GM12865 (cell line): ENCODE measurements around the gene PSMD3.

Experiments
- DNase-seq: peaks from one replicate; pipeline ENCODE4 v3.0.0; 2010; ENCODE audit warnings: low read depth
- H3K4me3 ChIP-seq: 2 replicates; pipeline ENCODE4 v1.5.1; 2011; ENCODE audit warnings: mild to moderate bottlenecking, low read depth, low read length, control low read depth
- TF ChIP-seq, protein P1 (sequence below): IDR thresholded peaks from 2 replicates; pipeline ENCODE4 v1.5.1; 2011; ENCODE audit warnings: low read length, control low read depth, low read depth, inconsistent platforms; ENCODE audit not compliant: insufficient read depth; ENCODE audit errors: missing control alignments

PSMD3 gene

DNA sequence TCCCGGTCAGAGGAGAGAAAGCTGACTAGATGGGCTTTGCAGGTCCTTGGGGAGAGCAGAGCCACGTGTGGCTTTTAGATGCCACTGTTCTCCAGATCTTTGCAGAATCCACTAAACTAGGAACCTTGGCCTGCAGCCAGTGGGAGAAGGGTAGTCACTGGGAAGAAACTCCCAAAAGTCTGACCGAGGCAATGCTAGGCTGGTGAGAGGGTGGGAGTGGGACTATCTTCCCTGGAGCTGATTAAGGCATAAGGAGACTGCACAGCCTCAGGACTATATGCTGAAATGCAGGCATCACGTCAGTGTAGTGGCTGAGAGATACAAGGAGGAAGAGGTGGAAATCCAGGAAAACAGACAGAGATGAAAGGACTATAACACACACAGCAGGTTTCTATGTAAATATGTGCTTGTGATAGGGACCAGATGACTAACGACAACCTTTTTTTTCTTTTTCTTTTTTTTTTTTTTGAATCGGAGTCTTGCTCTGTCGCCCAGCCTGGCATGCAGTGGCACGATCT lies 20.0 kb upstream of the PSMD3 start:
- no peak for DNase-seq
- TF ChIP-seq, protein P1, sequence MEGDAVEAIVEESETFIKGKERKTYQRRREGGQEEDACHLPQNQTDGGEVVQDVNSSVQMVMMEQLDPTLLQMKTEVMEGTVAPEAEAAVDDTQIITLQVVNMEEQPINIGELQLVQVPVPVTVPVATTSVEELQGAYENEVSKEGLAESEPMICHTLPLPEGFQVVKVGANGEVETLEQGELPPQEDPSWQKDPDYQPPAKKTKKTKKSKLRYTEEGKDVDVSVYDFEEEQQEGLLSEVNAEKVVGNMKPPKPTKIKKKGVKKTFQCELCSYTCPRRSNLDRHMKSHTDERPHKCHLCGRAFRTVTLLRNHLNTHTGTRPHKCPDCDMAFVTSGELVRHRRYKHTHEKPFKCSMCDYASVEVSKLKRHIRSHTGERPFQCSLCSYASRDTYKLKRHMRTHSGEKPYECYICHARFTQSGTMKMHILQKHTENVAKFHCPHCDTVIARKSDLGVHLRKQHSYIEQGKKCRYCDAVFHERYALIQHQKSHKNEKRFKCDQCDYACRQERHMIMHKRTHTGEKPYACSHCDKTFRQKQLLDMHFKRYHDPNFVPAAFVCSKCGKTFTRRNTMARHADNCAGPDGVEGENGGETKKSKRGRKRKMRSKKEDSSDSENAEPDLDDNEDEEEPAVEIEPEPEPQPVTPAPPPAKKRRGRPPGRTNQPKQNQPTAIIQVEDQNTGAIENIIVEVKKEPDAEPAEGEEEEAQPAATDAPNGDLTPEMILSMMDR = no peak
- H3K4me3 ChIP-seq = no peak overlapping the region

DNA sequence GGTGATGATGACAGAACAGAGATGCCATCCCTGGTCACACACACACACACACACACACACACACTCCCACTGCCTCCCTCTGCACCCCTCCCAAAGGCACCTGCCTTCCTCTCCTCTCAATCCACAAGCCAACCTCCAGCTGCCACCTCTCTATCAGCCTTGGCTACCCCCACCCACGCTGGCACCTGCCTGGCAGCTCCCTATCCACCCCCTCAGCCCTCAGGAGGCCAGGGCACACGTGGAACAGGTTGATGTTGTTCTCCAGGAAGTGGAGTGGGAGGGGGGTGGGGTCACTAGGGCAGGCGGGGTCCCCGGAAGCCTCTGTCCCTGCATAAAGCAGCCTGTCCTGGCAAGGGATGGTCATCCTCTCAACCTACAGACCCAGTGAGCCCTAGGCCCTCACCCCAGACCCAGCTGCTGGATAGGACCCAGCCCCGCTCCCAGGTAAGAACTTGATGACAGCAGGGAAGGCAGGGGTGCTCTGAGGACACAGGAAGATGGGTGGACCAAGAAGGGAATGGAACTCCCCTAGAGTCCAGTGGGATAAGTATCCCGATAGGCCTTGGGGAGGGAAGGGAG lies 17.9 kb upstream of the PSMD3 start, which contains the start of gene GSDMA:
GSDMA (plus strand) TSS at position 363 of the 579 bp plus-strand sequence. CDS start 2,684 bp downstream, outside the sequence.
- no peak within 1 kb of the TSS for H3K4me3 ChIP-seq
- TF ChIP-seq, protein P1 = no peak
- DNase-seq = no peak

DNA sequence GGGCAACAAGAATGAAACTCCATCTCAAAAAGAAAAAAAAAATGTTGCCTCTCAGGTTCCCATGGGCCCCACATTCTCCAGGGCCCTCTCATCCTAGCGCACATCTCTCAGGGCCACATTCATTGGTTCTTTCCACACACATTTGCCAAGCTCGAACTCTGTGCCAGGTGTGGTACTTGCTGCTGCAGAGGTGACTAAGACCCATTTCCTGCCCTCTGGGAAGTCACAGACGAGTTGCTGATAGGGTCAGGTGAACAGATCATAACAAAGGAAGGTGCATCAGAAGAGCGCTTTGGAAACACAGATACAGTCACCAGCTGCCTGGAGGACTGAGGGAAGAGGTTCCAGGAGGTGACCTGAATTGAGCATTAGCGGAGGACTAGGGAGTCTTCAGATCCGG lies 16.8 kb upstream of the PSMD3 start:
- no peak overlapping the region for H3K4me3 ChIP-seq
- no peak for DNase-seq
- TF ChIP-seq, protein P1 = no peak

DNA sequence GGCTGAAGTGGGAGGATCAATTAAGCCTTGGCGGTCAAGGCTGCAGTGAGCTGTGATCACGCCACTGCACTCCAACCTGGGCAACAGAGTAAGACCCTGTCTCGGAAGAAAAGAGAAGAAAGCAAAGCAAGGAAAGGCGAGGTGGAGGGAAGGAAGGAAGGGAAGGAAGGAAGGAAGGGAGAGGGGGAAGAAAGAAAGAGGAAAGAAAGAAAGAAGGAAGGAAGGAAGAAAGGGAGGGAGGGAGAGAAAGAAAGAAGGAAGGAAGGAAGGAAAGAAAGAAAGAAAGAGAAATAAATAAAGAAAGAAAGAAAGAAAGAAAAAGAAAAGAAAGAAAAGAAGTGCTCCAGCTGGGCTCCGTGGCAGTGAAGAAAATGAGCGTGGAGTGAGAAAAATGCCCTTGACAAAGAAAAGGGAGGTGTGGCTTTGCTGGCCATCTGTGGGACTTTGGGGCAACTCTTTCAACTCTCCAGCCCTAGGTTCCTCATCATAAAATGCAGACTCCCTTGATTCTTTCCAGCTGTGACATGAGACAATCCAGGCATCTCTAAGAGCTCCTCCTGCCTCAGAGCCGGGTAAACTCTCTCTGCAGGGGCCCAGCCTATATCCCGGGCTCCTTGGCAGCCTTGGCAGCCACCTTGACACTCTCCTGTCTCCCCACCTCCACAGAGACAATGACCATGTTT lies 15.4 kb upstream of the PSMD3 start:
- TF ChIP-seq, protein P1 = no peak
- H3K4me3 ChIP-seq = no peak overlapping the region
- DNase-seq = no peak

DNA sequence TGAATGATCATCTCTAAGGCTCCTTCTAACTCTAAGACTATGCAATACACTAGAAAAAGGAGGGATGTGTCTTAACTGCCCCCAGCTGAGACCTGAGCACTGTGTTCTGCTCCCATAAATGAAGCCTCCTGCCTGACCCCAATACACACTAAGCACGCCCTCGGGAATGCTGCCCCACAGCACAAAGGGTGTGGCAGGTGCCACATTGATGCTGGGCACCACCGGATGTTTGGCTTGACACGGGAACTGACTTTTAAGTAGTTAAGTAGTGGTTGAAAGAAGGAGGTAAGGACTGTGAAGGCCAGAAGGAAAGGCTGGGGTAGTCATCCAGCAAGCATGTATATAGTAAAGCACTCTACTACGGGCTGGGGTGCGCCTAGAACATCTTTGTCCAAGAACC lies 13.8 kb upstream of the PSMD3 start:
- H3K4me3 ChIP-seq = no peak overlapping the region
- DNase-seq = no peak
- TF ChIP-seq, protein P1 = no peak

DNA sequence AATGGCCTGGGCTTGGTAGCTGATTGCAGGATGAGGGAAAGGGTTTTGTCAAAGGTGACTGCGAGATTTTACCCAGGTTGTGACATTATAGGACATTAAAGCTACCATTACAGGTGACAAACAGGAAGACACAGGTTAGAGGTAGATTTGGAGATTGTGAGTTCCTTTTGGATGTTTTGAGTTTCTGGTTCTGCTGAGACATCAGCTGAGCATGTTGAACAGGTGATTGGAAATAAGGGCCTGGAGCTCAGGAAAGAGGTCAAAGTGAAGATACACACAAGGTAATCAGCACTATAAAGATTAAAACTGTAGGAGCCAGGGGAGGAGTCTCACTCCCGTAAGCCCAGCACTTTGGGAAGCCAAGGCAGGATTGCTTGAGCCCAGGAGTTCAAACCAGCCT lies 11.8 kb upstream of the PSMD3 start:
- TF ChIP-seq, protein P1 = no peak
- no peak for DNase-seq
- no peak overlapping the region for H3K4me3 ChIP-seq
